LNCaP clone FGC (cell line): ENCODE measurements around the gene CMAS.

Source experiments
- DNase-seq: peaks from one replicate; pipeline ENCODE4 v3.0.0-alpha.2; 2011; ENCODE audit warnings: low read depth
- H3K4me3 ChIP-seq: 2 replicates; pipeline ENCODE4 v1.5.1; 2011; ENCODE audit warnings: mild to moderate bottlenecking, low read depth, low read length, control low read depth
- CTCF ChIP-seq: IDR thresholded peaks from 2 replicates; pipeline ENCODE4 v1.5.1; 2012; ENCODE audit warnings: mild to moderate bottlenecking; ENCODE audit not compliant: control insufficient read depth, insufficient read depth; ENCODE audit errors: extremely low read depth

Gene CMAS

GRCh38 chr12:22056607-22057006 lies 10.6 kb downstream of the CMAS start:
- DNase-seq = no peak
- H3K4me3 ChIP-seq = no peak overlapping the region
- TF ChIP-seq CTCF = no peak

DNA sequence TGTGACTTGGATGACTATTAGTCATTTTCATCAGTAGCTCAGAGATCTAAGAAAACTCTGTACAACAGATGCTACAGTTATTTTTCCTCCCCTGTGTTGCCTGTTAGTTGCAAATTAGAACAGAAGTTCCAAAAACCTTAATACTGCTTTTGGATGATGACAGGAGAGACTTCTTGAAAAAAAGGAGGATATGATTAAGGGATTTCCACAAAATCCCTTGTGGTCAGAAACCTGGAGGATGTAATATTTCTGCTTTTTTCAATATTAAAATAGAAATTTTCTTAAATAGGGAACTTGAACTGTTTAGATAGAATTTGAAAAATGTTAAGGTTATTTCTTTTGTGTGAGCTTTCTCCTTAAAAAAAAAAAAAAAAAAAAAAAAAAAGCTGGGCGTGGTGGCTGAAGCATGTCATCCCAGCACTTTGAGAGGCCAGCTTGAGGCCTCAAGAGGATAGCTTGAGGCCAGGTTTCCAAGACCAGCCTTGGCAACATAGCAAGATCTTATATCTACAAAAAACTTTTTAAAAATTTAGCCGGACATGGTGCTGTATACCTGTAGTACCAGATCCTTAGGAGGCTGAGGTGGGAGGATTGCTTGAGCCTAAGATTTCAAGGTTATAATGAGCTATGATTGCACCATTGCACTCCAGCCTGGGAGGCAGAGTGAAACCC lies 14.1 kb downstream of the CMAS start:
- TF ChIP-seq CTCF = no peak
- no peak overlapping the region for H3K4me3 ChIP-seq
- DNase-seq = no peak

GRCh38 chr12:22064968-22065367 lies 18.9 kb downstream of the CMAS start:
- no peak overlapping the region for H3K4me3 ChIP-seq
- no peak for DNase-seq
- no peak for TF ChIP-seq CTCF

DNA sequence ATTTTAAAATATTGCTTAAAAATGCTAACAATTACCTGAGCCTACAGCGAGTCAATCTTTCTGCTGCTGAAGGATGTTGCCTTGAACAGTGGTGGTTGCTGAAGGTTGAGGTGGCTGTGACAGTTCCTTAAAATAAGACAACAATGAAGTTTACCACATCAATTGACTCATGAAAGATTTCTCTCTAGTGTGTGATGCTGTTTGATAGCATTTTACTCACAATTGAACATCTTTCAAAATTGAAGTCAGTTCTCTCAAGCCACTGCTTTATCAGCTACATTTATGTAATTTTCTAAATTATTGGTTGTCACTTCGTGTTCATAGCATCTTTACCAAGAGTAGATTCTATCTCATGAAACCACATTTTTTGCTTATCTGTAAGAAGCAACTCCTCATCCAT lies 20.3 kb downstream of the CMAS start:
- no peak overlapping the region for H3K4me3 ChIP-seq
- DNase-seq = no peak
- TF ChIP-seq CTCF = no peak

GRCh38 chr12:22069851-22070250 lies 23.8 kb downstream of the CMAS start:
- no peak for TF ChIP-seq CTCF
- H3K4me3 ChIP-seq = no peak overlapping the region
- no peak for DNase-seq

DNA sequence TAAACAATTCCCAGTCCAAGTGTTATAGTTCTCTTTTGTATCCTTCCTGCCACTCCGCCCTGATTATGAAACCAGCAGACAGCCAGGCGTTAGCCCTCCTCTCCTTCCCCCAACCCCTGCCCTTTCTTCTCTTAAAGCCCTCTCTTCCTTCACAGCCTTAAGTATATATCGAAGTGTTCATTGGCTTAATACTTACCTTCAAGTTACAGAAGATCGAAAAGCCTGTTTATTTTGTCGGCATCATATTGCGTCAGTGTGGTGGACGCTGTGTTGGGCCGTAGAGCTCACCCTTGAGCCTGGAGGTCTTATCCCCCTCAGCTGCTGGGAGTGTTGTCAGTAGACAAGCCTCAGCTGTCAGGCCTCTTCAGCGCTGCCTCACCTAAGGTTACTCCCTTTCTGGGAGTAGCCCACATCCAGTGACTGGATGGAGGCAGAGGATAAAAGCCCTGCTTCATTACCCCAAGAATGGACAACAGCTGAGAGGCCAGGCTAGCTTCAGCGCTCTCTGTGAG lies 36.2 kb downstream of the CMAS start:
- no peak for DNase-seq
- TF ChIP-seq CTCF = no peak
- H3K4me3 ChIP-seq = no peak overlapping the region

- TF ChIP-seq CTCF = peak; percentile 66
- no peak for DNase-seq
These were observed 37.1 kb downstream of the CMAS start for GRCh38 chr12:22083167-22083566.

More at GRCh38 chr12:22083167-22083566, 37.1 kb downstream of the CMAS start:
- H3K4me3 ChIP-seq = no peak overlapping the region
